Spleen (tissue), 7 donors: ENCODE measurements around the gene SH3RF3.

ENCODE experiments used
- POLR2A ChIP-seq, 3 donors: fragments of 450-650 bp; IDR thresholded peaks; one replicate each; pipeline ENCODE4 v1.5.1; 2017; ENCODE audit warnings: antibody characterized with exemption in 3 of 3, mild to moderate bottlenecking in 1 of 3
- POLR2AphosphoS5 ChIP-seq, 3 donors: sonication (generic); formaldehyde crosslinking; IDR thresholded peaks; one replicate each; pipeline ENCODE4 v1.5.1; 2017; ENCODE audit warnings: antibody characterized with exemption in 3 of 3
- TF ChIP-seq, protein P1 (sequence below), 11 experiments: fragments of 200-600 bp in 7 of 11; fragments of 450-650 bp in 4 of 11; sonication (generic) in 4 of 11; IDR thresholded peaks in 8 of 11; conservative IDR thresholded peaks in 3 of 11; 1 replicate in 7 of 11; 2 replicates in 4 of 11; pipeline versions ENCODE4 v1.4.0 to v1.8.0; 2016 to 2021; ENCODE audit warnings: antibody characterized with exemption in 11 of 11, inconsistent platforms in 4 of 11, mild to moderate bottlenecking in 1 of 11
- donor health status: DM: no; HTN: no; CAD: no; lungs with moderate emphysema.
- donor health status: DM: no; HTN: no; CAD: no.
- donor health status: DM: no; HTN: no; CAD: no.

DNA sequence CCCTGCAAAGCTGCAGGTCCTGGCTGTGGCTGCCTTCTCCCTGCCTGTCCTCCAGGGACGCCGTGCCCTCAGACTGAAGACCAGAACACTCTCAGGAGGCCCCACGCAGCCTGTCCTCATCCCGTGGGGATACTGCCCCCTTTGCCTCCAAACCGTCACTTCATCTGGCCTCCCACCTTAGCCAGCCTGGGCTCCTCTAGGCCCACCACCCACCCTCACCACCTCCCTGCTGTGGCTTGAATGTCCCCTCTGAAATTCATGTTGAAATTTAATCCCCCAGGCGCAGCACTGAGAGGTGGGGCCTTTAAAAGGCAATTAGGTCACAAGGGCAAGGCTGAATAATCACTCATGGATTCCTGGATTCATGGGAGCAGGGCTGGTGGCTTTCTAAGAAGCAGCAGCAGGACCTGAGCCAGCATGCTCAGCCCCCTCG is 286.6 kb downstream of the SH3RF3 start:
- TF ChIP-seq, protein P1, sequence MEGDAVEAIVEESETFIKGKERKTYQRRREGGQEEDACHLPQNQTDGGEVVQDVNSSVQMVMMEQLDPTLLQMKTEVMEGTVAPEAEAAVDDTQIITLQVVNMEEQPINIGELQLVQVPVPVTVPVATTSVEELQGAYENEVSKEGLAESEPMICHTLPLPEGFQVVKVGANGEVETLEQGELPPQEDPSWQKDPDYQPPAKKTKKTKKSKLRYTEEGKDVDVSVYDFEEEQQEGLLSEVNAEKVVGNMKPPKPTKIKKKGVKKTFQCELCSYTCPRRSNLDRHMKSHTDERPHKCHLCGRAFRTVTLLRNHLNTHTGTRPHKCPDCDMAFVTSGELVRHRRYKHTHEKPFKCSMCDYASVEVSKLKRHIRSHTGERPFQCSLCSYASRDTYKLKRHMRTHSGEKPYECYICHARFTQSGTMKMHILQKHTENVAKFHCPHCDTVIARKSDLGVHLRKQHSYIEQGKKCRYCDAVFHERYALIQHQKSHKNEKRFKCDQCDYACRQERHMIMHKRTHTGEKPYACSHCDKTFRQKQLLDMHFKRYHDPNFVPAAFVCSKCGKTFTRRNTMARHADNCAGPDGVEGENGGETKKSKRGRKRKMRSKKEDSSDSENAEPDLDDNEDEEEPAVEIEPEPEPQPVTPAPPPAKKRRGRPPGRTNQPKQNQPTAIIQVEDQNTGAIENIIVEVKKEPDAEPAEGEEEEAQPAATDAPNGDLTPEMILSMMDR (IDR thresholded peaks at IDR 0.05 in 8 of 11, conservative IDR thresholded peaks at IDR 0.05 in 3 of 11) = no peak
- TF ChIP-seq POLR2A (IDR thresholded peaks at IDR 0.05) (no peak), POLR2AphosphoS5 (IDR thresholded peaks at IDR 0.05) (no peak)
